B cell (primary cell): Measurements from ENCODE around the gene SCAMP4. TPM values are rescaled to one million over a fixed set of nuclear protein-coding genes. Genes with fewer than 3 reads are reported as not detected.
A peak's percentile ranks its signal among the peaks of the same experiment; 100 is the strongest.

Experiments used
- ATAC-seq: fragments of 200-7000 bp; cut with Tn5 transposase; one replicate; pipeline ENCODE4 v1.10.0; 2021; ENCODE audit warnings: low read depth, mild to moderate bottlenecking, moderate number of reproducible peaks, moderate library complexity
- CTCF ChIA-PET: fragments of 350-600 bp; sonication (Branson Sonifier 250); formaldehyde crosslinking; loops from one replicate; lab custom pipeline; 2021; ENCODE audit warnings: antibody characterized with exemption, inconsistent platforms; lab: Charles Lee
- POLR2A ChIA-PET: fragments of 350-600 bp; sonication (Branson Sonifier 250); formaldehyde crosslinking; loops from one replicate; lab custom pipeline; 2021; ENCODE audit warnings: antibody characterized with exemption; lab: Charles Lee
- DNase-seq: peaks from one replicate; pipeline ENCODE4 v3.0.0; 2013
- H2AFZ ChIP-seq: 2 replicates; pipeline ENCODE4 v1.6.1; 2012; ENCODE audit warnings: mild to moderate bottlenecking, low read depth, low read length; ENCODE audit not compliant: insufficient read depth, poor library complexity, severe bottlenecking
- H3K27ac ChIP-seq, 2 donors: 1 replicate in 1 of 2; 2 replicates in 1 of 2; pipeline ENCODE4 v1.5.1; 2012 to 2013; ENCODE audit warnings: low read length in 2 of 2, mild to moderate bottlenecking in 2 of 2, moderate library complexity in 1 of 2
- H3K27me3 ChIP-seq, 4 experiments: fragments of 200-600 bp in 1 of 4; sonication (generic) in 1 of 4; replicated peaks in 1 of 4; 1 replicate in 2 of 4; 2 replicates in 2 of 4; pipeline versions ENCODE4 v1.6.1 to v1.7.0; 2013 to 2016; ENCODE audit warnings: low read length in 3 of 4, mild to moderate bottlenecking in 2 of 4, mixed read lengths in 1 of 4, moderate library complexity in 1 of 4; ENCODE audit not compliant: insufficient read depth in 4 of 4, control insufficient read depth in 3 of 4; ENCODE audit errors: control extremely low read depth in 1 of 4
- H3K36me3 ChIP-seq, 2 experiments: replicated peaks in 1 of 2; 1 replicate in 1 of 2; 2 replicates in 1 of 2; pipeline versions ENCODE4 v1.6.1 to v1.7.1; 2013; ENCODE audit warnings: low read length in 1 of 2; ENCODE audit not compliant: insufficient read depth in 2 of 2, control insufficient read depth in 1 of 2; ENCODE audit errors: control extremely low read depth in 1 of 2, extremely low read depth in 1 of 2
- H3K4me1 ChIP-seq, 2 donors: fragments of 200-600 bp in 1 of 2; sonication (generic) in 1 of 2; 1 replicate in 1 of 2; 2 replicates in 1 of 2; pipeline versions ENCODE4 v1.5.1 to v1.6.1; 2013 to 2017; ENCODE audit warnings: low read length in 2 of 2; ENCODE audit not compliant: control insufficient read depth in 2 of 2, insufficient read depth in 2 of 2
- H3K4me2 ChIP-seq: replicated peaks from 2 replicates; pipeline ENCODE3; 2012; ENCODE audit warnings: mild to moderate bottlenecking, low read depth, low read length; ENCODE audit not compliant: poor library complexity, severe bottlenecking
- H3K4me3 ChIP-seq, 5 experiments: fragments of 200-600 bp in 1 of 5; sonication (generic) in 1 of 5; 1 replicate in 3 of 5; 2 replicates in 2 of 5; pipeline versions ENCODE4 v1.5.1 to v1.7.0; 2011 to 2016; ENCODE audit warnings: low read length in 4 of 5, mild to moderate bottlenecking in 4 of 5, low read depth in 2 of 5, control low read depth in 1 of 5, moderate library complexity in 1 of 5; ENCODE audit not compliant: insufficient read depth in 1 of 5; ENCODE audit errors: control extremely low read depth in 1 of 5, extremely low read depth in 1 of 5
- H3K79me2 ChIP-seq: fragments of 200-600 bp; sonication (generic); one replicate; pipeline ENCODE4 v1.6.0; 2016; ENCODE audit warnings: low read length; ENCODE audit not compliant: control insufficient read depth, insufficient read depth
- H3K9ac ChIP-seq: fragments of 200-600 bp; sonication (generic); 2 replicates; pipeline ENCODE4 v1.6.1; 2017; ENCODE audit warnings: mild to moderate bottlenecking, low read length, moderate library complexity
- H3K9me3 ChIP-seq, 3 donors: one replicate each; pipeline versions ENCODE4 v1.6.1 to v1.7.1; 2013; ENCODE audit warnings: low read length in 2 of 3; ENCODE audit not compliant: control insufficient read depth in 2 of 3, insufficient read depth in 1 of 3; ENCODE audit errors: control extremely low read depth in 1 of 3
- H4K20me1 ChIP-seq: 2 replicates; pipeline ENCODE4 v1.6.0; 2012; ENCODE audit warnings: mild to moderate bottlenecking, low read length; ENCODE audit not compliant: insufficient read depth, control insufficient read depth, poor library complexity, severe bottlenecking
- H3K27ac Mint-ChIP-seq: one replicate; pipeline ENCODE4 v1.8.0; 2021; ENCODE audit warnings: mixed read lengths
- H3K27me3 Mint-ChIP-seq: one replicate; pipeline ENCODE4 v1.8.0; 2021; ENCODE audit warnings: mixed read lengths
- H3K4me1 Mint-ChIP-seq: one replicate; pipeline ENCODE4 v1.8.0; 2021; ENCODE audit warnings: mixed read lengths
- H3K4me3 Mint-ChIP-seq: one replicate; pipeline ENCODE4 v1.8.0; 2021; ENCODE audit warnings: mixed read lengths
- H3K9me3 Mint-ChIP-seq: one replicate; pipeline ENCODE4 v1.8.0; 2022; ENCODE audit warnings: mixed read lengths; ENCODE audit not compliant: insufficient read depth
- EZH2 ChIP-seq: IDR thresholded peaks from 2 replicates; pipeline ENCODE4 v1.6.1; 2012; ENCODE audit warnings: borderline replicate concordance, low read depth, mild to moderate bottlenecking, moderate library complexity, low read length; ENCODE audit not compliant: insufficient read depth, poor library complexity, severe bottlenecking
- WGBS: methylation state at CpG from one replicate; pipeline ENCODE4 v1.1.5; 2013; ENCODE audit warnings: missing lambda C conversion rate; ENCODE audit not compliant: insufficient coverage; 5-methylcytosine and 5-hydroxymethylcytosine counted together
- intact Hi-C: fragments of 100-400 bp; cut with micrococcal nuclease; formaldehyde crosslinking; loops from one replicate; pipeline ENCODE4 v1.10.0; 2022
- polyA plus RNA-seq: library from polyadenylated mRNA; depleted of rRNA; stranded (reverse); fragments of >200 nt; gene quantifications from 2 replicates; pipeline ENCODE4 v1.2.3, GENCODE V29; 2012
- total RNA-seq, 2 donors: library from RNA; stranded (reverse); fragments of 120-200 nt in 1 of 2; gene quantifications; 1 replicate in 1 of 2; 2 replicates in 1 of 2; pipeline versions ENCODE4 v1.2.3 to v1.2.4, GENCODE V29; 2013 to 2022
- TF ChIP-seq, protein P1 (sequence below): fragments of 200-600 bp; IDR thresholded peaks from one replicate; pipeline ENCODE4 v1.8.0; 2022; ENCODE audit warnings: antibody characterized with exemption, mild to moderate bottlenecking

The SCAMP4 gene
- total and polyA plus RNA-seq, 2 donors (not counting 1 experiment from before 2014, with no cell fraction given), result 47.9 to 60.0 TPM

DNA sequence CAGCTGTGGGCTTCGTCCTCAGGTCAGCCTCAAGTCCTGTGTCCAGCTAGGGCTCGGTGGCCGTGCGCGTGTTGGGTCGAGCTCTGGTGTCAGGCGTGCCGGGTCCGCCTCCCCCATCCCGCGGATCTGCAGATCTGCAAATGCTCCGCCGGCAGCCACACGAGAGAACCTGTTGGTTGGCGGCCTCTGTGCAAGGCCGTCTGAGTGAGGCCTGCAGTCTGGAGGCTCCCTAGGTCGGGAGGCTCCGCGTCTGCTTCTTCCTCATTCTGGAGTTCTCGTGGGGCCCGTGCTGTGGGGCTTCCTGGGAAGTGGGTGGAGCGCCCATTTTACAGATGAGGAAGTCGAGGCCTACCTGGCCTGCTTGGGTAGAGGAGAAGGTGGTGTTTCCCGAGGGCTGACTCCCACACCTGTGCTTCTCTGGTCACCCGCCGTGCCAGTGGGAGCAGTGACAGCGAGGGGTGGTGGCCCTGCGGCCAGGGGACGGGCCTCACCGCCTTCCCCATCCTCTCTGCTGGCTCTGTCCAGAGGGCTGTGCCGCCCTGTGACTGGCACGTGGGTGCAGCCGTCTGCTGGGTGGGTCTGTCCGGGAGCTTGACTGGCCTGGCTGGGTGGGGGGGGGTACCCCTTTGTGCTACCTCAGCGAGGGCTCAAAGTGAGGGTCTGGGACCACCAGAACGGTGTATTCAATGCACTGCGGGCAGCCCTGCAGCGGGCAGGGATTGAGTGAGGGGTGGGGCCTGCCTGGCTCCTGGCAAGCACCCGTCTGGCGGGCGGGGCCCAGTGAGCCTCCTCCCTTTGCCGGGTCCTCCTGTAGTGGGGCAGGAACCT is 39.1 kb downstream of the SCAMP4 start:
- Mint-ChIP-seq H3K9me3 (no peaks in the 10 kb centered on the region), H3K27ac (peak overlapping the region; percentile 82), H3K4me3 (peak overlapping the region; percentile 64), H3K4me1 (peaks cover 49% of the 10 kb centered on the region), H3K27me3 (no peaks in the 10 kb centered on the region)
- peak overlapping the region; percentile 93 for H3K4me2 ChIP-seq
- H2AFZ ChIP-seq, result no peak overlapping the region
- ATAC-seq, result no peak
- H3K79me2 ChIP-seq, result peaks cover 80% of the 10 kb centered on the region
- ChIA-PET CTCF (no interaction called here), POLR2A (interaction anchor here (0.5 kb wide), 1 partner anchor 330 kb away, joined by 10 read pairs; no protein-coding TSS in a partner anchor)
- H3K9ac ChIP-seq, result peak overlapping the region; percentile 95
- H3K4me3 ChIP-seq, result no peak overlapping the region
- intact Hi-C loops, result no loop called here
- H3K36me3 ChIP-seq, result peaks cover 0 to 11% of the 10 kb centered on the region in 2 experiments
- H3K27ac ChIP-seq, result peak overlapping the region; percentile 90 to 99
- DNase-seq, result no peak
- no peaks in the 10 kb centered on the region for H3K9me3 ChIP-seq
- peaks cover 73% of the 10 kb centered on the region for H4K20me1 ChIP-seq
- no peak for TF ChIP-seq EZH2
- TF ChIP-seq, protein P1, sequence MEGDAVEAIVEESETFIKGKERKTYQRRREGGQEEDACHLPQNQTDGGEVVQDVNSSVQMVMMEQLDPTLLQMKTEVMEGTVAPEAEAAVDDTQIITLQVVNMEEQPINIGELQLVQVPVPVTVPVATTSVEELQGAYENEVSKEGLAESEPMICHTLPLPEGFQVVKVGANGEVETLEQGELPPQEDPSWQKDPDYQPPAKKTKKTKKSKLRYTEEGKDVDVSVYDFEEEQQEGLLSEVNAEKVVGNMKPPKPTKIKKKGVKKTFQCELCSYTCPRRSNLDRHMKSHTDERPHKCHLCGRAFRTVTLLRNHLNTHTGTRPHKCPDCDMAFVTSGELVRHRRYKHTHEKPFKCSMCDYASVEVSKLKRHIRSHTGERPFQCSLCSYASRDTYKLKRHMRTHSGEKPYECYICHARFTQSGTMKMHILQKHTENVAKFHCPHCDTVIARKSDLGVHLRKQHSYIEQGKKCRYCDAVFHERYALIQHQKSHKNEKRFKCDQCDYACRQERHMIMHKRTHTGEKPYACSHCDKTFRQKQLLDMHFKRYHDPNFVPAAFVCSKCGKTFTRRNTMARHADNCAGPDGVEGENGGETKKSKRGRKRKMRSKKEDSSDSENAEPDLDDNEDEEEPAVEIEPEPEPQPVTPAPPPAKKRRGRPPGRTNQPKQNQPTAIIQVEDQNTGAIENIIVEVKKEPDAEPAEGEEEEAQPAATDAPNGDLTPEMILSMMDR, result no peak
- H3K27me3 ChIP-seq, result no peaks in the 10 kb centered on the region
- WGBS, result 79% methylated on average over 38 of the region's 42 CpGs
- peaks cover 31 to 46% of the 10 kb centered on the region in 2 donors for H3K4me1 ChIP-seq
